K562 (cell line): ENCODE measurements around the gene ACOT13. TPM values are rescaled to one million over a fixed set of nuclear protein-coding genes. Genes with fewer than 3 reads are reported as not detected.

Experiments used
- DMBX1 ChIP-seq: fragments of 250-450 bp; sonication (Bioruptor Pico); IDR thresholded peaks from 2 replicates; pipeline ENCODE4 v1.8.0; 2022; ENCODE audit warnings: inconsistent platforms, mild to moderate bottlenecking, moderate library complexity, borderline replicate concordance
- DPF2 ChIP-seq: fragments of 450-650 bp; IDR thresholded peaks from 2 replicates; pipeline ENCODE4 v1.6.1; 2016
- FOXK1 ChIP-seq: sonication (generic); formaldehyde crosslinking; IDR thresholded peaks from 2 replicates; pipeline ENCODE4 v1.8.0; 2022; ENCODE audit warnings: missing genetic modification reagents, mild to moderate bottlenecking, borderline replicate concordance
- KDM1A ChIP-seq, 2 experiments: fragments of 450-650 bp; IDR thresholded peaks; 2 replicates each; pipeline ENCODE4 v1.6.1; 2016; ENCODE audit warnings: mild to moderate bottlenecking in 2 of 2
- PRMT5 ChIP-seq: sonication (generic); formaldehyde crosslinking; IDR thresholded peaks from 2 replicates; pipeline ENCODE4 v1.5.0; 2020; ENCODE audit warnings: missing genetic modification reagents
- RBBP5 ChIP-seq: fragments of 200-600 bp; sonication (generic); IDR thresholded peaks from 2 replicates; pipeline ENCODE4 v1.6.1; 2012; ENCODE audit warnings: borderline replicate concordance, mild to moderate bottlenecking, low read length, control low read depth, inconsistent platforms; ENCODE audit not compliant: insufficient read depth, poor library complexity, severe bottlenecking
- RFX7 ChIP-seq: fragments of 250-450 bp; sonication (Bioruptor Pico); IDR thresholded peaks from 2 replicates; pipeline ENCODE4 v1.5.1; 2021; ENCODE audit warnings: mild to moderate bottlenecking
- SAFB ChIP-seq: fragments of 200-400 bp; formaldehyde crosslinking; IDR thresholded peaks from 2 replicates; pipeline ENCODE4 v1.6.1; 2017; ENCODE audit warnings: low read depth, low read length, borderline replicate concordance
- SAP30 ChIP-seq: fragments of 200-600 bp; sonication (generic); IDR thresholded peaks from 2 replicates; pipeline ENCODE4 v1.6.1; 2012; ENCODE audit warnings: borderline replicate concordance, low read depth, mild to moderate bottlenecking, moderate library complexity, low read length, control low read depth, inconsistent platforms; ENCODE audit not compliant: insufficient read depth, poor library complexity, severe bottlenecking
- SMAD1 ChIP-seq: fragments of 150-350 bp; IDR thresholded peaks from 2 replicates; pipeline ENCODE4 v1.6.1; 2014; ENCODE audit warnings: low read length, low read depth; ENCODE audit not compliant: partially characterized antibody
- TARDBP ChIP-seq: fragments of 450-650 bp; IDR thresholded peaks from 2 replicates; pipeline ENCODE4 v1.6.1; 2016
- TOE1 ChIP-seq, 2 experiments: fragments of 450-650 bp in 1 of 2; sonication (generic) in 1 of 2; formaldehyde crosslinking in 1 of 2; IDR thresholded peaks; 2 replicates each; pipeline versions ENCODE4 v1.7.1 to v1.8.0; 2016 to 2022; ENCODE audit warnings: borderline replicate concordance in 2 of 2, mild to moderate bottlenecking in 2 of 2, antibody characterized with exemption in 1 of 2, inconsistent platforms in 1 of 2, low read depth in 1 of 2, missing genetic modification reagents in 1 of 2, moderate library complexity in 1 of 2
- ZNF197 ChIP-seq: fragments of 200-800 bp; sonication (Bioruptor generic); IDR thresholded peaks from 2 replicates; pipeline ENCODE4 v1.6.1; 2016; ENCODE audit warnings: low read depth, missing genetic modification characterization, missing compliant biosample characterization
- ZNF347 ChIP-seq: fragments of 450-650 bp; formaldehyde crosslinking; IDR thresholded peaks from 2 replicates; pipeline ENCODE4 v1.4.0; 2020; ENCODE audit warnings: low read depth, mild to moderate bottlenecking, moderate library complexity
- ZNF445 ChIP-seq: fragments of 250-450 bp; sonication (Bioruptor Pico); IDR thresholded peaks from 2 replicates; pipeline ENCODE4 v1.4.0; 2020; ENCODE audit warnings: low read depth, mild to moderate bottlenecking, moderate library complexity
- polyA plus RNA-seq, 8 experiments: library from polyadenylated mRNA; depleted of rRNA in 4 of 8; stranded (reverse) in 5 of 8; unstranded in 3 of 8; fragments of >200 nt; fragmentation: Nextera tagmentation in 2 of 8; fragmentation: Illumina TruSeq in 1 of 8; extraction: Ambion mirVana in 2 of 8; extraction: Trizol in 1 of 8; gene quantifications; 2 replicates each; pipeline versions ENCODE4 v1.2.1 to v1.2.3, GENCODE V29; 2011 to 2014; ENCODE audit warnings: inconsistent platforms in 1 of 8, missing spikeins in 1 of 8
- total RNA-seq, 7 experiments: library from RNA; depleted of rRNA in 6 of 7; stranded (reverse); fragments of >200 nt in 6 of 7; fragmentation: Illumina TruSeq in 2 of 7; extraction: Trizol in 2 of 7; gene quantifications; 2 replicates each; pipeline versions ENCODE4 v1.2.1 to v1.2.3, GENCODE V29; 2011 to 2021; ENCODE audit warnings: low replicate concordance in 1 of 7
- TF ChIP-seq, protein P1 (sequence below): fragments of 200-800 bp; sonication (Bioruptor generic); IDR thresholded peaks from 2 replicates; pipeline ENCODE4 v1.6.1; 2017; ENCODE audit warnings: missing genetic modification characterization, missing compliant biosample characterization
- TF ChIP-seq, protein P2 (sequence below): fragments of 450-650 bp; formaldehyde crosslinking; IDR thresholded peaks from 2 replicates; pipeline ENCODE4 v1.4.0; 2022; ENCODE audit warnings: mild to moderate bottlenecking, moderate library complexity
- TF ChIP-seq, protein P3 (sequence below): fragments of 250-450 bp; sonication (Bioruptor Pico); IDR thresholded peaks from 2 replicates; pipeline ENCODE4 v1.5.0; 2022; ENCODE audit warnings: mild to moderate bottlenecking
- TF ChIP-seq, protein P4 (sequence below): fragments of 450-650 bp; IDR thresholded peaks from 2 replicates; pipeline ENCODE4 v1.6.1; 2016; ENCODE audit warnings: mild to moderate bottlenecking

The ACOT13 gene
- total and polyA plus RNA-seq, 9 of the 15 experiments (the other 6 are each of a cell fraction or from before 2014, with no cell fraction given): 14.1 to 129 (median 65.7) TPM

DNA sequence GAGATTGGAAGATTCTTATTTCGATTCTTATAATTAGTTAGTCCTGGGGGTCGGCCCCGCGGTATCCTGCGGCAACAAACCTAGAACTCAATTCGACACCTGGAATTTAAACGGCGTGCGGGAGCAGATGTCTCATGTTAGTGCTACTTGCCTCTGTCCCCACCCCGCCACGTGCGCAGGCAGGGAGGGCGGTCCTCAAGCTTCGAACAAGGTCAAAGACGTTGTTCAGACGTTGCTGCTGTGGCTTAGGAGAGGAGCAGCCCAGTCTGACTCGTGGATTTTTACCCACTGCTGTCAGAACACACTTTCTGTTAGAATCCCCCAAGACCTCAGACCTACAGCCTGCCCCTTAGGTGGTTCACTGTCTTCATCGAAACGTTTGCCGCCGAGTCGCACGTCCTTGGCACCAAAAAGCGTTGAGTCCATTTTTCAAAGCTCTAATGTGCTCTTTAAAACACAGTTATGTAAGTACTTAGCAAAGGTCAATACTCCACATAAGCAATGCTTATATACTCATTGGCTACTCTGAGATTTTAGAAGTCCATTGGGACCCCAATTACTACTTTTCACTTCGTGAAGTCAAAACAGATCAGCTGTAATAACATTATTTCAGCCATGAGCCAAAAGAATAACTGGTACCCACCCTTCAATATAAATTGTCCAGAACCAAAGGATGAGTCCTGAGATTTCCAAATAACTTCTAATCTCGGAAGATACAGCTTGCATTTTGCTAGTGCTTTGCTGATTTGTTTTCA lies 54.8 kb downstream of the ACOT13 start (continued):
- 0 out of 2 replicates have a peak, but pooled peaks have one; percentile 58 for TF ChIP-seq ZNF197
- TF ChIP-seq KDM1A (IDR thresholded peaks at IDR 0.05): peak in 1 of 2 experiments; percentile 16; a peak in 1 of 4 replicates
- TF ChIP-seq SAFB: no peak
- TF ChIP-seq TARDBP: no peak
- TF ChIP-seq ZNF445 (CRISPR knock-in tag): no peak
- no peak; the same call in 1 of the 2 replicates for TF ChIP-seq TOE1 (IDR thresholded peaks at IDR 0.05; ENCODE audit: borderline replicate concordance)
- peak; percentile 73; the same call in 1 of the 2 replicates for TF ChIP-seq TOE1 (CRISPR knock-in tag; IDR thresholded peaks at IDR 0.05; ENCODE audit: borderline replicate concordance, low read depth)
- TF ChIP-seq RFX7: 0 out of 2 replicates have a peak, but pooled peaks have one; percentile 18
- TF ChIP-seq, protein P1, sequence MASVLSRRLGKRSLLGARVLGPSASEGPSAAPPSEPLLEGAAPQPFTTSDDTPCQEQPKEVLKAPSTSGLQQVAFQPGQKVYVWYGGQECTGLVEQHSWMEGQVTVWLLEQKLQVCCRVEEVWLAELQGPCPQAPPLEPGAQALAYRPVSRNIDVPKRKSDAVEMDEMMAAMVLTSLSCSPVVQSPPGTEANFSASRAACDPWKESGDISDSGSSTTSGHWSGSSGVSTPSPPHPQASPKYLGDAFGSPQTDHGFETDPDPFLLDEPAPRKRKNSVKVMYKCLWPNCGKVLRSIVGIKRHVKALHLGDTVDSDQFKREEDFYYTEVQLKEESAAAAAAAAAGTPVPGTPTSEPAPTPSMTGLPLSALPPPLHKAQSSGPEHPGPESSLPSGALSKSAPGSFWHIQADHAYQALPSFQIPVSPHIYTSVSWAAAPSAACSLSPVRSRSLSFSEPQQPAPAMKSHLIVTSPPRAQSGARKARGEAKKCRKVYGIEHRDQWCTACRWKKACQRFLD: peak; percentile 96
- TF ChIP-seq, protein P2, sequence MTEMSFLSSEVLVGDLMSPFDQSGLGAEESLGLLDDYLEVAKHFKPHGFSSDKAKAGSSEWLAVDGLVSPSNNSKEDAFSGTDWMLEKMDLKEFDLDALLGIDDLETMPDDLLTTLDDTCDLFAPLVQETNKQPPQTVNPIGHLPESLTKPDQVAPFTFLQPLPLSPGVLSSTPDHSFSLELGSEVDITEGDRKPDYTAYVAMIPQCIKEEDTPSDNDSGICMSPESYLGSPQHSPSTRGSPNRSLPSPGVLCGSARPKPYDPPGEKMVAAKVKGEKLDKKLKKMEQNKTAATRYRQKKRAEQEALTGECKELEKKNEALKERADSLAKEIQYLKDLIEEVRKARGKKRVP (CRISPR knock-in tag): no peak
- TF ChIP-seq DPF2: peak; percentile 12; the same call in 1 of the 2 replicates
- TF ChIP-seq, protein P3, sequence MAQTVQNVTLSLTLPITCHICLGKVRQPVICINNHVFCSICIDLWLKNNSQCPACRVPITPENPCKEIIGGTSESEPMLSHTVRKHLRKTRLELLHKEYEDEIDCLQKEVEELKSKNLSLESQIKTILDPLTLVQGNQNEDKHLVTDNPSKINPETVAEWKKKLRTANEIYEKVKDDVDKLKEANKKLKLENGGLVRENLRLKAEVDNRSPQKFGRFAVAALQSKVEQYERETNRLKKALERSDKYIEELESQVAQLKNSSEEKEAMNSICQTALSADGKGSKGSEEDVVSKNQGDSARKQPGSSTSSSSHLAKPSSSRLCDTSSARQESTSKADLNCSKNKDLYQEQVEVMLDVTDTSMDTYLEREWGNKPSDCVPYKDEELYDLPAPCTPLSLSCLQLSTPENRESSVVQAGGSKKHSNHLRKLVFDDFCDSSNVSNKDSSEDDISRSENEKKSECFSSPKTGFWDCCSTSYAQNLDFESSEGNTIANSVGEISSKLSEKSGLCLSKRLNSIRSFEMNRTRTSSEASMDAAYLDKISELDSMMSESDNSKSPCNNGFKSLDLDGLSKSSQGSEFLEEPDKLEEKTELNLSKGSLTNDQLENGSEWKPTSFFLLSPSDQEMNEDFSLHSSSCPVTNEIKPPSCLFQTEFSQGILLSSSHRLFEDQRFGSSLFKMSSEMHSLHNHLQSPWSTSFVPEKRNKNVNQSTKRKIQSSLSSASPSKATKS (CRISPR knock-in tag): 0 out of 2 replicates have a peak, but pooled peaks have one; percentile 66
- TF ChIP-seq ZNF347 (CRISPR knock-in tag): no peak
- TF ChIP-seq SAP30: peak; percentile 76
- peak; percentile 47 for TF ChIP-seq SMAD1
- TF ChIP-seq, protein P4, sequence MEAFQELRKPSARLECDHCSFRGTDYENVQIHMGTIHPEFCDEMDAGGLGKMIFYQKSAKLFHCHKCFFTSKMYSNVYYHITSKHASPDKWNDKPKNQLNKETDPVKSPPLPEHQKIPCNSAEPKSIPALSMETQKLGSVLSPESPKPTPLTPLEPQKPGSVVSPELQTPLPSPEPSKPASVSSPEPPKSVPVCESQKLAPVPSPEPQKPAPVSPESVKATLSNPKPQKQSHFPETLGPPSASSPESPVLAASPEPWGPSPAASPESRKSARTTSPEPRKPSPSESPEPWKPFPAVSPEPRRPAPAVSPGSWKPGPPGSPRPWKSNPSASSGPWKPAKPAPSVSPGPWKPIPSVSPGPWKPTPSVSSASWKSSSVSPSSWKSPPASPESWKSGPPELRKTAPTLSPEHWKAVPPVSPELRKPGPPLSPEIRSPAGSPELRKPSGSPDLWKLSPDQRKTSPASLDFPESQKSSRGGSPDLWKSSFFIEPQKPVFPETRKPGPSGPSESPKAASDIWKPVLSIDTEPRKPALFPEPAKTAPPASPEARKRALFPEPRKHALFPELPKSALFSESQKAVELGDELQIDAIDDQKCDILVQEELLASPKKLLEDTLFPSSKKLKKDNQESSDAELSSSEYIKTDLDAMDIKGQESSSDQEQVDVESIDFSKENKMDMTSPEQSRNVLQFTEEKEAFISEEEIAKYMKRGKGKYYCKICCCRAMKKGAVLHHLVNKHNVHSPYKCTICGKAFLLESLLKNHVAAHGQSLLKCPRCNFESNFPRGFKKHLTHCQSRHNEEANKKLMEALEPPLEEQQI: peak; percentile 82
- TF ChIP-seq FOXK1 (CRISPR knock-in tag): peak; percentile 99
- TF ChIP-seq DMBX1 (CRISPR knock-in tag): peak; percentile 94
- TF ChIP-seq PRMT5 (CRISPR knock-in tag): peak; percentile 41; the same call in 1 of the 2 replicates
- TF ChIP-seq RBBP5: peak; percentile 64
